Measurements from ENCODE around the gene DNASE1L3. TPM values are rescaled to one million over a fixed set of nuclear protein-coding genes. Genes with fewer than 3 reads are reported as not detected.

DNASE1L3 gene
- total and polyA plus RNA-seq, 11 donors = 0.44 to 4.1 (median 1.2) TPM

- no peak overlapping the region for H3K27ac ChIP-seq
- H3K4me3 ChIP-seq = no peak overlapping the region
- no peak for ATAC-seq
- no peaks in the 10 kb centered on the region for H3K27me3 ChIP-seq
- WGBS, 4 donors = 90 to 97% (median 92%) methylated on average over 5 to 12 of the region's 12 CpGs
- TF ChIP-seq CTCF (IDR thresholded peaks at IDR 0.05) (no peak), POLR2A (IDR thresholded peaks at IDR 0.05) (no peak)
- H3K36me3 ChIP-seq = no peaks in the 10 kb centered on the region
- DNase-seq = no peak
- peaks cover 0 to 30% (median 16%) of the 10 kb centered on the region in 12 donors for H3K4me1 ChIP-seq
- intact Hi-C loops (cut with DNase I) = loop anchor here in 3 of 10 donors (10.0 kb wide), 2 partner anchors 235 to 355 kb away; partner anchors contain the start of gene ACOX2 (in 1 of the 3)
- H3K9me3 ChIP-seq = no peaks in the 10 kb centered on the region
These were observed 30.5 kb downstream of the DNASE1L3 start for GRCh38 chr3:58180099-58180880.

GRCh38 chr3:58179235-58180098 lies 31.3 kb downstream of the DNASE1L3 start:
- H3K4me1 ChIP-seq = peaks cover 0 to 38% (median 23%) of the 10 kb centered on the region in 12 donors
- H3K27me3 ChIP-seq = no peaks in the 10 kb centered on the region
- peak in 1 of 5 donors; percentile 27 for DNase-seq
- TF ChIP-seq CTCF (IDR thresholded peaks at IDR 0.05) (no peak), POLR2A (IDR thresholded peaks at IDR 0.05) (no peak)
- no peaks in the 10 kb centered on the region for H3K9me3 ChIP-seq
- 86 to 93% (median 88%) methylated on average over 10 to 13 of the region's 13 CpGs for WGBS, 4 donors
- no peak overlapping the region for H3K4me3 ChIP-seq
- H3K27ac ChIP-seq = no peak overlapping the region
- no peak for ATAC-seq
- intact Hi-C loops (cut with DNase I) = loop anchor here in 8 of 10 donors (5.0 to 10.0 kb wide), 5 partner anchors 38 to 355 kb away; partner anchors contain the start of genes FLNB (in 4 of the 8) and ACOX2 (in 3 of the 8)
- H3K36me3 ChIP-seq = no peaks in the 10 kb centered on the region

GRCh38 chr3:58178528-58179234 lies 32.1 kb downstream of the DNASE1L3 start:
- H3K27ac ChIP-seq = no peak overlapping the region
- H3K9me3 ChIP-seq = no peaks in the 10 kb centered on the region
- ATAC-seq (no peak), DNase-seq (no peak)
- intact Hi-C loops (cut with DNase I) = loop anchor here in 7 of 10 donors (5.0 to 10.0 kb wide), 4 partner anchors 39 to 356 kb away; partner anchors contain the start of genes FLNB (in 4 of the 7) and ACOX2 (in 2 of the 7)
- no peak overlapping the region for H3K4me3 ChIP-seq
- H3K36me3 ChIP-seq = no peaks in the 10 kb centered on the region
- peaks cover 0 to 45% (median 28%) of the 10 kb centered on the region in 12 donors for H3K4me1 ChIP-seq
- WGBS, 4 donors = 79 to 84% (median 82%) methylated on average over 17 of the region's 17 CpGs
- H3K27me3 ChIP-seq = no peaks in the 10 kb centered on the region
- TF ChIP-seq CTCF (IDR thresholded peaks at IDR 0.05) (no peak), POLR2A (IDR thresholded peaks at IDR 0.05) (no peak)

Data from heart left ventricle (tissue), 16 donors.